HL-60/S4 treated with retinoic acid at 250 ng/mL for 4 days and 3 days (cell line): Measurements from ENCODE around the gene GLCE.

ENCODE experiments used
- in situ Hi-C: fragments of 300-500 bp; cut with MboI; formaldehyde crosslinking; loops from 2 replicates; pipeline ENCODE4 v1.7.0; 2022; ENCODE audit warnings: low sequenced_read_pairs

The GLCE gene

GRCh38 chr15:69194025-69194827 is 33.8 kb downstream of the GLCE start:
- in situ Hi-C loops: no loop called here

GRCh38 chr15:69194854-69195253 is 34.4 kb downstream of the GLCE start:
- in situ Hi-C loops: no loop called here

GRCh38 chr15:69200832-69201745 is 40.7 kb downstream of the GLCE start:
- in situ Hi-C loops: no loop called here

GRCh38 chr15:69206079-69206478 is 45.6 kb downstream of the GLCE start:
- in situ Hi-C loops: no loop called here

GRCh38 chr15:69209661-69210060 is 49.2 kb downstream of the GLCE start:
- in situ Hi-C loops: no loop called here

- in situ Hi-C loops: no loop called here
These were observed 50.1 kb downstream of the GLCE start for GRCh38 chr15:69210574-69210973.

- in situ Hi-C loops: no loop called here
These were observed 53.4 kb downstream of the GLCE start for GRCh38 chr15:69213786-69214185.

- in situ Hi-C loops: no loop called here
These were observed 55.0 kb downstream of the GLCE start for GRCh38 chr15:69215314-69216035.

- in situ Hi-C loops: no loop called here
These were observed 56.9 kb downstream of the GLCE start for GRCh38 chr15:69217381-69217780.

GRCh38 chr15:69219690-69220089 is 59.3 kb downstream of the GLCE start:
- in situ Hi-C loops: no loop called here

- in situ Hi-C loops: no loop called here
These were observed 61.6 kb downstream of the GLCE start for GRCh38 chr15:69222002-69222474.

GRCh38 chr15:69223083-69223813 is 62.8 kb downstream of the GLCE start:
- in situ Hi-C loops: no loop called here

GRCh38 chr15:69224383-69224782 is 63.9 kb downstream of the GLCE start:
- in situ Hi-C loops: no loop called here

- in situ Hi-C loops: no loop called here
These were observed 65.1 kb downstream of the GLCE start for GRCh38 chr15:69225355-69226022.

- in situ Hi-C loops: no loop called here
These were observed 65.6 kb downstream of the GLCE start for GRCh38 chr15:69226023-69226355.

GRCh38 chr15:69232144-69232543 is 71.7 kb downstream of the GLCE start:
- in situ Hi-C loops: no loop called here

- in situ Hi-C loops: no loop called here
These were observed 72.3 kb downstream of the GLCE start for GRCh38 chr15:69232765-69233164.

- in situ Hi-C loops: no loop called here
These were observed 74.2 kb downstream of the GLCE start for GRCh38 chr15:69234676-69235075.

GRCh38 chr15:69236505-69236904 is 76.1 kb downstream of the GLCE start:
- in situ Hi-C loops: no loop called here

- in situ Hi-C loops: no loop called here
These were observed 77.3 kb downstream of the GLCE start for GRCh38 chr15:69237718-69238117.
